GM19372 (cell line): ENCODE results near the gene SPIRE1.
"Not testable (repeated sequence)": the region's sequence is repeated elsewhere in the genome, so short reads cannot be mapped to it uniquely, and the experiment has no call there.

ENCODE experiments used
- ATAC-seq: cut with Tn5 transposase; IDR thresholded peaks from one replicate; pipeline ENCODE4 v1.9.1; 2021; ENCODE audit warnings: mild to moderate bottlenecking, low read depth, moderate library complexity; ENCODE audit not compliant: unreplicated experiment

Gene SPIRE1

DNA sequence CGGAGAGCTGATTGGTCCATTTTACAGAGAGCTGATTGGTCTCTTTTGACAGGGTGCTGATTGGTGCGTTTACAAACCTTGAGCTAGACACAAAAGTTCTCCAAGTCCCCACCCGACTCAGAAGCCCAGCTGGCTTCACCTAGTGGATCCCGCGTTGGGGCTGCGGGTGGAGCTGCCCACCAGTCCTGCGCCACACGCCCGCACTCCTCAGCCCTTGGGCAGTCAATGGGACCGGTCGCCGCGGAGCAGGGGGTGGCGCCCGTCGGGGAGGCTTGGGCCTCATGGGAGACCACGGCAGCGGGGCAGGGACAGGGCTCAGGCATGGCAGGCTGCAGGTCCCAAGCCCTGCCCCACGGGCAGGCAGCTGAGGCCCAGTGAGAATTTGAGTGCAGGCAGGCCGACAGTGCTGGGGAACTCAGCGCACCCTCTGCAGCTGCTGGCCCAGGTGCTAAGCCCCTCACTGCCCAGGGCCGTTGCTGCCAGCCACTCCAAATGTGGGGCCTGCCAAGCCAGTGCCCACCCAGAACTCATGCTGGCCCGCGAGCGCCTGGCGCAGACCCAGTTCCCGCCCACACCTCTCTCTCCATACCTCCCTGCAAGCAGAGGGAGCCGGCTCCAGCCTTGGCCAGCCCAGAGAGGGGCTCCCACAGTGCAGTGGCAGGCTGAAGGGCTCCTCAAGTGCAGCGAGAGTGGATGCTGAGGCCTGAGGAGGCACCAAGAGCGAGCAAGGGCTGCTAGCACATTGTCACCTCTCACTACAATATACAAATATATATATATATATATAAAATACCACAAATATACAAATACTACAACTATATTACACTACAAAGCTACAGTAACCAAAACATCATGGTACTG is 100.7 kb downstream of the SPIRE1 start:
- no peak for ATAC-seq

DNA sequence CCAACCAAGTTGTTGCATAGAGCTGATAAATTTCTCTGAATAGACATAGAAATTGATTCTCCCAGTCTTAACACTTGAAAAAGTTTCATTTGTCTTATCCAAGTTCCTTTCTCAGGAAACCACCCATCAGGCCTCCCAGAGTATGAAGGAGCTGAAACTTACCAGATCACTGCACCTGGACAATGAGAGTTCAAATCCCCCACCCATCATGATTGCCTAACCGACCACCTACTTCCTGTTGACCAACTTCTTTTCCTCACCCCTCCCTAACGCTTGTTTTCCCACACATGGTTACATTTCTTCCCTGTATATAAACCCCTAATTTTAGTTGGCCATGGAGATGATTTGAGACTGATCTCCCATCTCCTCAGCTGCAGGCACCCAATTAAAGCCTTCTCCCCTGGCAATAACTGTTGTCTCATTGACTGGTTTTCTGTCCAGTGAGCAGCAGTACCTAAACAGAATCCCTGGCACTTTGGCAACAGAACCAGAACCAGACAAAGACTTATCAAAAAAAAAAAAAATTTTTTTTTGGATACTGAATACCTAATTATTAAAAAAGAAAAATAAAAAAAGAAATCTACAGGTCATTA is 103.0 kb downstream of the SPIRE1 start:
- ATAC-seq: no peak

- ATAC-seq: no peak
Measured at GRCh38 chr18:12552879-12553242, 105.0 kb downstream of the SPIRE1 start.

DNA sequence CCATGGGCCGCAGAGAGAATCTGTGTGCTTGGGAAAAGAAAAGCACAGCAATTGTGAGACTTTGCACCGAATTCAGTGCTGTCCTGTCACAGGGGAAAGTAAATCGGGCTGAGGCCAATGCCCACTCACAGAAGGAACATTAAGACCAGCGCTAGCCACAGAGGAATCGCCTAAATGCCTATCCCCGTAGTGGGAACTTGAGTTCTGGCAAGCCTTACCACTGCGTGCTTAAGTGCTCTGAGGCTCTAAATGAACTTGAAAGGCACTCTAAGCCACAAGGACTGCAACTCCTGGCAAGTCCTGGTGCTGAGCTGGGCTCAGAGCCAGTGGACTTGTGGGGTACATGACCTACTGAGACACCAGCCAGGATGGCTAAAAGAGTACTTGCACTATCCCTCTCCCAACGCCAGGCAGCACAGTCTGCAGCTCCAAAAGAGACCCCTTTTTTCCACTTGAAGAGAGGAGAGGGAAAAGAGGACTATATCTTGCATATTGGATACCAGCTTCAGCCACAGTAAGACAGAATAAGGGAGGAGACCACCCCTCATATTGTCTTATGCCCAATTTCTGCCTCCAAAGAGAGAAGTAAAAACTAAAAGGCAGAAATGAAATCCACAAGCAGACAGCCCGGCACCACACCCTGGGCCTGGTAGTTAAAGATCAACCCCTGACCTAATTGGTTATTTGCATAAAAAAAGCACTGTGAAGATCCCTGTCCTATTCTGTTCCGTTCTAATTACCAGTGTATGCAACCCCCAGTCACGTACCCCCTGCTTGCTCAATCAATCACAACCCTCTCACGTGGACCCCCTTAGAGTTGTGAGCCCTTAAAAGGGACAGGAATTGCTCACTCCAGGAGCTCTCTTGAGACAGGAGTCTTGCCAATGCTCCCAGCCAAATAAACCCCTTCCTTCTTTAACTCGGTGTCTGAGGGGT is 105.7 kb downstream of the SPIRE1 start:
- ATAC-seq: not testable (repeated sequence)

GRCh38 chr18:12551466-12551865 is 106.4 kb downstream of the SPIRE1 start:
- ATAC-seq: not testable (repeated sequence)

DNA sequence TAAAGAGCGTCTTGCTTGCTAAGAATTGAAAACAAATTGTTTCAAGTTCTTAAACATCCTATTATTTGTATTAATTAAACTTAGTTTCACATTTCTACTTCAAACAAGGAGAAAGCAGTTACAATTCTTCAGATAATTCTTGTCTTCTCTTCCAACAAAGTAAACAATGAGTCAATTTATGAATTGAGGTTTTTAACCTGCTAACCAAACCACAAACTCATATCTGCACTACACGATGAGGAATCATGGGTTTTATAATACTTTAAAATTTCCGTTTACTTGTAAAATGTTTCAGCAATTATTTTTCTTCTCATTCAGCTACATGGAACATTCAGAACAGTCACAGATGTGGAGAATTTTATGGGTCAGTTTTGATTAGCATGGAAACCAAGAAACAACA is 114.2 kb downstream of the SPIRE1 start:
- ATAC-seq: no peak

GRCh38 chr18:12540751-12541150 is 117.2 kb downstream of the SPIRE1 start:
- no peak for ATAC-seq

DNA sequence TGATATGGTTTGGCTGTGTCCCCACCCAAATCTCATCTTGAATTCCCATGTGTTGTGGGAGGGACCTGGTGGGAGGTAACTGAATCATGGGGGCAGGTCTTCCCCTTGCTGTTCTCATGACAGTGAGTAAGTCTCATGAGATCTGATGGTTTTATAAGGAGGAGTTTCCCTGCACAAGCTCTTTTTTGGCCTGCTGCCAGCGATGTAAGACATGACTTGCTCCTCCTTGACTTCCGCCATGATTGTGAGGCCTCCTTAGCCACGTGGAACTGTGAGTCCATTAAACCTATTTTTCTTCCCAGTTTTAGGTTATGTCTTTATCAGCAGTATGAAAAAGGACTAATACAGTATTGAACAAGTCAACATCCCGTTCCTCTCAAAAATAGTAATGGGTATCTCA is 118.7 kb downstream of the SPIRE1 start:
- not testable (repeated sequence) for ATAC-seq

DNA sequence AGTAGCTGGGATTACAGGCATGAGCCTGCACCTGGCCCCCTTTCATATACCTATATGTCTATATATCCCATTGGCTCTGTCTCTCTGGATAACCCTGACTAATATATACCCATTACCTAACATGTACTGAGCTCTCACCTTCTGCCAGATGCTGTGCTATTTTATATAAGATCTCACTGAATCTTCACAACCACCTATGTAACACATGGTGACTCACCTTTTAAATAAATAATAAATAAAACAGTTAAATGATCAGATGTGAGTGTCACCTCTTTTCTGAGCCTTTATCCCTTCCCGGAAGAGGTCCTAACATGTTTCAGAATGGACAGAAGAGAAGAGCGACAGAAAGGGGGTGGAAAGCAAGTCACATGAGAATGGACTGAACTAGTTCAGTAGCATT is 123.1 kb downstream of the SPIRE1 start:
- no peak for ATAC-seq

GRCh38 chr18:12532661-12533060 is 125.2 kb downstream of the SPIRE1 start:
- ATAC-seq: no peak

- ATAC-seq: no peak
Measured at GRCh38 chr18:12531749-12532148, 126.2 kb downstream of the SPIRE1 start.

GRCh38 chr18:12520442-12520992 is 137.4 kb downstream of the SPIRE1 start:
- ATAC-seq: no peak

DNA sequence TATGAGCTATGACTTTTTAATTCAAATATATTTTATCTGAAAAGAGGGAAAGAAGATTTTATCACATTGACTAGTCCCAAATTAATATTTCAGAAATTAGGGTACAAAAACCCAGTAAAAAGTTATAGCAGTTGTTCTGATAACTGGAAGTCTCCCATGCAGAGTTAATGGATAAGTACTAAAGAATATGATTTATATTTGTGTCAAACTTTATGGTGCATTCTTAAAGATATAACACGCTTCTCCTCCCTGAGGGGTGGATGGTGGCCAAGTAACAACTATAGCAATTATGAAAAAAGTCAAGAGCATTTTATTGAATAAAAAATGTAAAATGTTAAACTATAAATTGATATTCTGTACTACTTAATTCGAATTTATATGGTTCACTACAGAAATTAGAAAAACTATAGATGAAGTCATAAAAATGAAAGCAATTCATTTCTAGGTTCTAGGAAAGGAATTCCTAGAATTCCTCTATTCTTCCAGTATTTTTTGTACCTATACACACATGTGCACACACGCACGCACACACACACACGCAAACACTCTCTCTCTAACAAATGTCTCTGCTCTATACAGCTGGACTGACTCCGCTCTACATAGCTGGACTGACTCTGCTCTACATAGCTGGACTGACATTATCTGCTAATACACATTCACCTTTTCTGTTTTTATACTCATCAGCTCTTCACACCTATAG is 138.9 kb downstream of the SPIRE1 start:
- no peak for ATAC-seq

- no peak for ATAC-seq
Measured at GRCh38 chr18:12518326-12518725, 139.6 kb downstream of the SPIRE1 start.

DNA sequence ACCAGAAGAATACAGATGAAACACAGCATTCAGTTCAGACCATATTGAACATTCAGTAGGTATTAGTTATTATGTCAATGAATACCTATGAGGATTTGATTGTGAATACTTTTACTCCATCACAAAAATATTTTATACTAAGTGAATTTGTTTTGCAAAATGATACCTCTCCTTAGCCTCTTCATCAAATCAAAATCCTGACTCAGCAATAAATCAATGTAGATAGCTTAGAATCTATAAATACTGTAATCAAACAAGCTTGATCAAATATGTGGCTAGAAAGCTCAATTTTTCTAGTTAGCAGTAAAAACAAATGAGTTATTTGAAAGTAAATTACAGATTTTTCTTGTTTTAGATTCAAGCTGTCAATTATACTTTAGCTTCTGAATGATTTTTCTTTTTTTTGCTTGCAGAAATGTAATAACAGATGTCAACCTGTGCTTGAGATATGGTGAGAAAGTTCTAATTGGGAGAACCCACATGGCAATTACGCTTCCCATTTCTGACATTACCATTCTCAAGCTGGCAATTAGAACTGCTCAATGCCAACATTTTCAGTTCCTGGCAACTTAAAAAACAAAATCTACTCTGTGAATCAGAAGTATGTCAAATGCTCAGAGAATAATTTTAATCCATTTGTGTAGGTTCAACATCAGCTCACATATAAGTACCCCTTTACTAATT is 140.6 kb downstream of the SPIRE1 start:
- no peak for ATAC-seq

DNA sequence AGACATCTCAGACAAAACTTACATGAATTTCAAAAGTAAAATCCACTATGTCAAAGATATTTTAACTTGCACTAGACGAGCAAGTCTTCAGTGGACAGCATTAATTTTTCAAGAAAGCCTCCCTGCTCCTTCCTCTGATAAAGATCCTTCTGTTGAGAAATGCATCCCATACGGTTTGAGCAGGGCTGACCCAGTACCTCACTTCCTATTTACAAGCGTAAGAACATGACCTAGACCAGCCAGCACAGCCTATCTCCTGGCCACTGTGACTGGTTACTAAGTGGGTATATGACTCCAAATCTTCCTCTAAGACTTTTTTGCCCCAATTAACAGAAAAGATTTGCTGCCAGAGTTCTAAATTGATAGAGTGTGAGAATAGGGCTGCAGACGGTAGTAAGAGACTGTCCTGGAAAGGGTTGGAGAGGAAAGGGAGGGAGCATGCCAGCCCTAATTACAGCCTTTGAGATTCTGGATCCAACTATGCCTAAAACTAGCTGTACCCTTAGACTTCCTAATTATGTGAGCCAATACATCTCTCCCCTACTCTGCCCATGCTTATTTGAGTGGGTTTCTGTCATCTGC is 141.8 kb downstream of the SPIRE1 start:
- ATAC-seq: no peak

GRCh38 chr18:12515550-12515949 is 142.4 kb downstream of the SPIRE1 start:
- no peak for ATAC-seq

DNA sequence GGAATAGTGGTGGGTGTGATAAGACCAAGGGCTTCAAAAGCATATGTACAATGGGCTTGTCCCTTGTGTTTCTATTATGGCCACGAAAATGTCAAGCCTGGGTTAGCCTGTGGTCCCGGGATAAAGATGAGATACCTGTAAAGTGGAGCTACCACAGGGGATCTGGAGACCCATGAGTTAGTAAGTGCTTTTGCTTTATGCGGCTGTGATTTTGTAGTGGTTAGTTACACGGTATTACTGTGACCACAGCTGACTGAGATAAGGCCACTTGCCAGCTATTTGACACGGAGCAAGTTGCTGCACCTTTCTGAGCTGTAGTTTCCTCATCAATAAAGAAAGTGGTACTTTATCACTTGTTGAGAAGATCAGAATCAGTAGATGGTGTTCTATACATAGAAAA is 150.9 kb downstream of the SPIRE1 start:
- no peak for ATAC-seq

DNA sequence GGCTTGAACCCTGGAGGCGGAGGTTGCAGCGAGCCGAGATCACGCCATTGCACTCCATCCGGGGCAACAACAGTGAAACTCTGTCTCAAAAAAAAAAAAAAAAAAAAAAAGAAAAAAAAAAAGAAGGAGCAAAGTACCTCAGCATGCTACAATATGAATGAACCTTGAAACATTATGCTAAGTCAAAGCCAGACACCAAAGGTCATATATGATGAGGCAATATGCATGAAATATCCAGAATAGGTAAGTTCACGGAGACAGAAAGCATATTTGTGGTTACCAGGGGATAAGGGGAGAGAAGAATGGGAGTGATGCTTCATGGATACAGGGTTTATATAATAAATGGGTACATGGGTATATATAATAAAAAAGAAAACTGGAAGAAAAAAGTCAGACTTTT is 156.9 kb downstream of the SPIRE1 start:
- no peak for ATAC-seq
